GM23248 (cell line): Measurements from ENCODE around the gene WDR59.

Experiments used
- EZH2 ChIP-seq: fragments of 200-600 bp; sonication (generic); IDR thresholded peaks from 2 replicates; pipeline ENCODE4 v1.6.1; 2018; ENCODE audit warnings: antibody characterized with exemption, mild to moderate bottlenecking; ENCODE audit not compliant: insufficient read depth, poor library complexity, severe bottlenecking
- EZH2phosphoT487 ChIP-seq: fragments of 200-600 bp; sonication (generic); IDR thresholded peaks from 2 replicates; pipeline ENCODE4 v1.6.1; 2018; ENCODE audit warnings: antibody characterized with exemption, moderate library complexity, mild to moderate bottlenecking, low read depth; ENCODE audit not compliant: insufficient read depth

DNA sequence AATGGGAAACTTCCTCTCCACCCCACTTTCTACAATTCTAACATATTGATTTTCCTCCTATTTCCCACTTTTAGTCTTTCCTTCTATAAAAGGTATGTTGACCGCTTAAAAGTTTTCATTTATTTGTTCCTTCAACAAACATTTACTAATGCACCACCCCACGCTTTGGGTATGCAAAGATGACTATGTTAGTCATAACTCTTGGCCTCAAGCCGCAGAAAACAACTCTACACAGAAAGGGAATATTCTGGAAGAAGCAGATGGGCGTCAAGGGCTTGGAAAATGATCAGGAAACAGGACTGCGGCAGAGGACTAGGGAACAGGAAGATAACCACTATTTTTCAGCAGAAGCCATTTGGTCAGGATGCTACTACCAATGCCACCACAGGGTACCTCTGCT lies 153.5 kb downstream of the WDR59 start:
- TF ChIP-seq EZH2 = no peak
- no peak for TF ChIP-seq EZH2phosphoT487
